Prostate gland (tissue), 2 donors: ENCODE measurements around the gene ANKRD33.

Source experiments
- CTCF ChIP-seq, 4 experiments: fragments of 200-600 bp in 2 of 4; fragments of 450-650 bp in 2 of 4; sonication (generic) in 2 of 4; IDR thresholded peaks; 1 replicate in 3 of 4; 2 replicates in 1 of 4; pipeline ENCODE4 v1.5.1; 2016 to 2019; ENCODE audit warnings: antibody characterized with exemption in 4 of 4, mild to moderate bottlenecking in 2 of 4, moderate library complexity in 2 of 4
- POLR2A ChIP-seq: fragments of 450-650 bp; IDR thresholded peaks from one replicate; pipeline ENCODE4 v1.6.1; 2016; ENCODE audit warnings: antibody characterized with exemption, mild to moderate bottlenecking

- no peak for TF ChIP-seq CTCF (IDR thresholded peaks at IDR 0.05)
- TF ChIP-seq POLR2A, result no peak
Measured at GRCh38 chr12:51838762-51839161, 49.1 kb upstream of the ANKRD33 start.
